NB4 (cell line): Measurements from ENCODE around the gene AUH.

Experiments
- DNase-seq: peaks from one replicate; pipeline ENCODE4 v3.0.0; 2010; ENCODE audit warnings: low read depth
- H3K4me3 ChIP-seq: one replicate; pipeline ENCODE4 v1.5.1; 2011; ENCODE audit warnings: mild to moderate bottlenecking, low read depth, low read length, moderate library complexity
- MAX ChIP-seq: IDR thresholded peaks from 2 replicates; pipeline ENCODE4 v1.6.1; 2011; ENCODE audit warnings: low read depth, low read length
- MYC ChIP-seq: IDR thresholded peaks from 2 replicates; pipeline ENCODE4 v1.6.1; 2011; ENCODE audit warnings: low read depth, low read length
- POLR2A ChIP-seq: IDR thresholded peaks from 2 replicates; pipeline ENCODE4 v1.6.1; 2011; ENCODE audit warnings: mild to moderate bottlenecking; ENCODE audit not compliant: insufficient read length; ENCODE audit errors: extremely low read depth
- TF ChIP-seq, protein P1 (sequence below): IDR thresholded peaks from one replicate; pipeline ENCODE4 v1.5.1; 2012; ENCODE audit warnings: low read depth, low read length

Gene AUH

GRCh38 chr9:91180240-91180929, 181.3 kb downstream of the AUH start:
- DNase-seq, result no peak
- H3K4me3 ChIP-seq, result no peak overlapping the region
- TF ChIP-seq MAX (no peak), MYC (no peak), POLR2A (no peak)
- TF ChIP-seq, protein P1, sequence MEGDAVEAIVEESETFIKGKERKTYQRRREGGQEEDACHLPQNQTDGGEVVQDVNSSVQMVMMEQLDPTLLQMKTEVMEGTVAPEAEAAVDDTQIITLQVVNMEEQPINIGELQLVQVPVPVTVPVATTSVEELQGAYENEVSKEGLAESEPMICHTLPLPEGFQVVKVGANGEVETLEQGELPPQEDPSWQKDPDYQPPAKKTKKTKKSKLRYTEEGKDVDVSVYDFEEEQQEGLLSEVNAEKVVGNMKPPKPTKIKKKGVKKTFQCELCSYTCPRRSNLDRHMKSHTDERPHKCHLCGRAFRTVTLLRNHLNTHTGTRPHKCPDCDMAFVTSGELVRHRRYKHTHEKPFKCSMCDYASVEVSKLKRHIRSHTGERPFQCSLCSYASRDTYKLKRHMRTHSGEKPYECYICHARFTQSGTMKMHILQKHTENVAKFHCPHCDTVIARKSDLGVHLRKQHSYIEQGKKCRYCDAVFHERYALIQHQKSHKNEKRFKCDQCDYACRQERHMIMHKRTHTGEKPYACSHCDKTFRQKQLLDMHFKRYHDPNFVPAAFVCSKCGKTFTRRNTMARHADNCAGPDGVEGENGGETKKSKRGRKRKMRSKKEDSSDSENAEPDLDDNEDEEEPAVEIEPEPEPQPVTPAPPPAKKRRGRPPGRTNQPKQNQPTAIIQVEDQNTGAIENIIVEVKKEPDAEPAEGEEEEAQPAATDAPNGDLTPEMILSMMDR, result no peak

GRCh38 chr9:91179237-91180138, 182.2 kb downstream of the AUH start:
- no peak overlapping the region for H3K4me3 ChIP-seq
- no peak for DNase-seq
- TF ChIP-seq POLR2A (no peak), MYC (no peak), MAX (no peak)
- TF ChIP-seq, protein P1, result no peak

GRCh38 chr9:91178281-91179236, 183.2 kb downstream of the AUH start:
- TF ChIP-seq MYC (no peak), POLR2A (no peak), MAX (no peak)
- TF ChIP-seq, protein P1, result no peak
- DNase-seq, result no peak
- H3K4me3 ChIP-seq, result no peak overlapping the region

DNA sequence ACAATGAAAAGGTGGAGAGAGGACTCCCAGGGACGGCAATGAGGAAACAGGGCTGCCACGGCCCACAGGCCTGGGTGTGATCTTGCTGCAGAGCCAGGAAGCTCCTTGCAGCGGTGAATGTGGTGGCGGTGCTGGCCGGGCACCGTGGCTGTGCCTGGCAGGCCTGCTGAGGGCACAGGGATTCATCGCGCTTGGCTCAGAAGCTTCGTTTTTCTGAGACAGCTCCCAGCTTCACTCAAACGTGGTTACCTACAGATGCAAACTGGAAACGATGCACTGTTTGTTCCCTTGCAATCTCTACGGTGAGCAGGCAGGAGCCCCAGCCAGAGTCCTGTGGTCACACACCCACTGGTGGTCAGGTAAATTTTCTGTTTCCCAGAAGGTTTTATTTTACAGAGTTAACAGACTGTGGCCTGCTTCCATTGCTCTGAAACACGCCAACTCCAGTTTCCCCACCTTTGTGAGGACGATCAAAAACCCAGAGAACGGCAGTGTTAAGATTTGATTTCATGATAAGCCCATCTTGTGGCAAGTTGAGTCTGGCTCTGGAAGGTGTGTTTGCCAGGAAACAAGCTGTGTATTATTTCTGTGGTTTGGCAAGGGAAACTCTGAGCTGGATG, 183.9 kb downstream of the AUH start:
- H3K4me3 ChIP-seq, result no peak overlapping the region
- TF ChIP-seq, protein P1, result no peak
- no peak for TF ChIP-seq POLR2A
- TF ChIP-seq MAX, result no peak
- TF ChIP-seq MYC, result no peak
- DNase-seq, result no peak

GRCh38 chr9:91177081-91177480, 184.6 kb downstream of the AUH start:
- no peak for DNase-seq
- TF ChIP-seq, protein P1, result no peak
- TF ChIP-seq POLR2A (no peak), MAX (no peak), MYC (no peak)
- H3K4me3 ChIP-seq, result no peak overlapping the region
